IPS-15b (cell line): ENCODE measurements around the gene RNF213.
"Not testable (repeated sequence)": the region's sequence is repeated elsewhere in the genome, so short reads cannot be mapped to it uniquely, and the experiment has no call there.

Experiments
- H3K27me3 ChIP-seq: one replicate; pipeline ENCODE4 v1.6.1; 2013; ENCODE audit warnings: low read length; ENCODE audit not compliant: control insufficient read depth, insufficient read depth
- H3K36me3 ChIP-seq: one replicate; pipeline ENCODE4 v1.6.1; 2013; ENCODE audit warnings: low read length; ENCODE audit not compliant: control insufficient read depth, insufficient read depth
- H3K4me1 ChIP-seq: one replicate; pipeline ENCODE4 v1.6.1; 2013; ENCODE audit warnings: mild to moderate bottlenecking, low read length; ENCODE audit not compliant: control insufficient read depth, insufficient read depth
- H3K4me3 ChIP-seq: one replicate; pipeline ENCODE4 v1.5.1; 2013; ENCODE audit warnings: low read depth, low read length
- H3K9ac ChIP-seq: one replicate; pipeline ENCODE4 v1.6.1; 2013; ENCODE audit warnings: low read depth, mild to moderate bottlenecking, low read length
- H3K9me3 ChIP-seq: one replicate; pipeline ENCODE4 v1.6.1; 2013; ENCODE audit warnings: mild to moderate bottlenecking, low read length; ENCODE audit not compliant: control insufficient read depth, insufficient read depth

The RNF213 gene

DNA sequence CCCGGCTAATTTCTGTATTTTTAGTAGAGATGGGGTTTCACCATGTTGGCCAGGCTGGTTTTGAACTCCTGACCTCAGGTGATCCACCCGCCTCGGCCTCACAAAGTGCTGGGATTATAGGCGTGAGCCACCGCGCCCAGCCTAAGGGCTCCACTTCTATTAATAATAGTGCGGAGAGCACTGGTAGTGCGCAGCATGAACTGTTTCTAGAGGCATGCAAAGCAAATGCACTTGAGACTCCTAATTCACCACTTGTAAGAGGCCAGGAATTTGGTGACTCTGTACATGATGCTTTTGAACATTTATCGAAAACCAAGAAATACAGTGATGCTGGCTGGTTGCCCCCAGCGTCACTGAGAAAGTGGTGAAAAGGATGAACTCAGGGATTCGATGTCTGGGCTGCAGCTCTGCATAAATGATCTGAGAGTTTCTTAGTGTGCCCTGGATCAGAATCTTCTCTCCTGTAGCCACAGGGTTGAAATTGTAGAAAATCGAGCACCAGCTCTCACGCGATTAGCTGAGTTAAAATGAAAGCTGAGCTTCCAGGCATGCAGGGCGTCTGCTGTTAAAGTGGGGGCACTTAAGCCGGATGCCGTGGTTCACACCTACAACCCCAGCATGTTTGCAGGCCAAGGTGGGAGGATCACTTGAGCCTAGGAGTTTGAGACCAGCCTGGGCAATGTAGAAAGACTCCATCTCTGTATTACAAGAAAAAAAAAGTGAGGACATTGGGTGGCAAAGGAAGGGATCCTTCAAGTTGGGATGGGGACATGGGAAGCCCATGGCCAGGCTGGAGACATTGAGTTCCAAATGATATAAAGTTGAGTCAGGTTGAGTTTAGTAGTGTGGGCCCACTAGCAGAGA lies 4.8 kb downstream of the RNF213 start:
- peaks cover 12% of the 10 kb centered on the region for H3K4me1 ChIP-seq
- peaks cover 18% of the 10 kb centered on the region for H3K36me3 ChIP-seq
- H3K9ac ChIP-seq: no peak overlapping the region
- no peaks in the 10 kb centered on the region for H3K27me3 ChIP-seq
- H3K9me3 ChIP-seq: no peaks in the 10 kb centered on the region
- H3K4me3 ChIP-seq: no peak overlapping the region

DNA sequence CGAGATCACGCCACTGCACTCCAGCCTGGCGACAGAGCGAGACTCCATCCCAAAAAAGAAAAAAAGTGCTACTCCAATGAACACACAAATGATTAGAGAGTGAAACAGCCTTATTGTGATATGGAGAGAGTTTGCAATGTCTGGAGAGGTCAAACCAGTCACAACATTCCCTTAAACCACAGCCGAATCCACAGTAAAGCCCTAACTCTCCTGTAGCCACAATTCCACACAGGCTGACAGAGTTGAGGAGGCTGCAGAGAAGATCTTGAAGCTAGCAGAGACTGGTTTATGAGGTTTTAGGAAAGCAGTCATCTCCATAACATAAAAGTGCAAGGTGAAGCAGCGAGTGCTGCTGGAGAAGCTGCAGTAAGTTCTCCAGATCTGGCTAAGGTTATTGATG lies 6.7 kb downstream of the RNF213 start:
- Histone ChIP-seq H3K4me1 (peaks cover 14% of the 10 kb centered on the region), H3K4me3 (no peak overlapping the region), H3K36me3 (peaks cover 18% of the 10 kb centered on the region)

DNA sequence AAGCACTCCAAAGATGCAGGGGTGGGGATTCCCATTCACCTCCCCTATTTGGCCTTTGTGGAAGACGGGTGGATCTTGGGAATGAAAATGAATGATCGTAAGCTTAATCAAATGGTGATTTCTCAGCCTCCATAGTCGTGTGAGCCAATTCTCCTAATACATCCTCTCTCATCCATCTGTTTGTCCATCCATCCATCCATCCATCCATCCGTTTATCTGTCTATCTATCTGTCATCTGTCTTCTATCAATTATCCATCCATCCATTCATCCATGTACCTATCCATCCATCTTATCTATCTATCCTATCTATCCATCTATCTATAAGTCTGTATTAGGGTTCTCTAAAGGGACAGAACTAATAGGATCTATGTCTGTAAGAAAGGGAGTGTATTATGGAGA lies 7.8 kb downstream of the RNF213 start:
- no peaks in the 10 kb centered on the region for H3K9me3 ChIP-seq
- no peak overlapping the region for H3K4me3 ChIP-seq
- H3K4me1 ChIP-seq: peaks cover 13% of the 10 kb centered on the region
- no peak overlapping the region for H3K9ac ChIP-seq
- H3K36me3 ChIP-seq: peaks cover 17% of the 10 kb centered on the region
- no peaks in the 10 kb centered on the region for H3K27me3 ChIP-seq

More for the DNA sequence above, 6.7 kb downstream of the RNF213 start:
- Histone ChIP-seq H3K27me3 (no peaks in the 10 kb centered on the region), H3K9ac (no peak overlapping the region), H3K9me3 (no peaks in the 10 kb centered on the region)

DNA sequence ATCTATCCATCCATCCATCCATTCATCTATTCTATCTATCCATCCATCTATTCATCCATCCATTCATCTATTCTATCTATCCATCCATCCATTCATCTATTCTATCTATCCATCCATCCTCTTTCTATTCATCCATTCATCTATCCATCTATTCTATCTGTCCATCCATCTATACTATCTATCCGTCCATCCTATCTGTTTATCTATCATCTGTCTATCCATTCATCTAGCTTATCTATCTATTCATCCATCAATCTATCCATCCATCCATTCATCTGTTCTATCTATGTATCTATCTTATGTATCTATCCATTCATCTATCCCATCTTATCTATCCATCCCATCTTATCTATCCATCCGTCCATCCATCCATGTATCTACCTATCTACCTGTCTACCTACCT lies 8.8 kb downstream of the RNF213 start:
- no peaks in the 10 kb centered on the region for H3K27me3 ChIP-seq
- peaks cover 10% of the 10 kb centered on the region for H3K36me3 ChIP-seq
- H3K4me1 ChIP-seq: peaks cover 13% of the 10 kb centered on the region
- H3K9me3 ChIP-seq: no peaks in the 10 kb centered on the region
- H3K4me3 ChIP-seq: no peak overlapping the region
- no peak overlapping the region for H3K9ac ChIP-seq

DNA sequence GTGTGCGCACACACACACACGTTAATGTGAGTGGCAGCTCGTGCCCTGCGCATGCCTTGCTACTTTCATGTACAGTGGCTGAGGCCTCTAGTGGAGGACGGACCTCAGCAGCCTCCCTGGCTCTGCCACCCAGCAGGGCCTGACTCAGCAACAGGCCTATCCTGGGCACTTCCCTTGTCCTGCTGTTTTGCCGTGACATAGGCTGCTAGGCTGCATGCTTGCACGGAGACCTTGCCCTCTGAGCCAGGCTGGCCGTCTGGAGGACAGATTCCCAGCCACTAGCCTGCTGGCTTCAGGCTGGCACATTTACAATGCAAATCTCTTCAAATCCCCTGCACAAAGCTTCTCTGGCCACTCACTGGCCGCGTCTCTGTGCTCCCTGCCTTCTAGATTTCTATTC lies 9.5 kb downstream of the RNF213 start:
- H3K27me3 ChIP-seq: no peaks in the 10 kb centered on the region
- no peak overlapping the region for H3K9ac ChIP-seq
- H3K9me3 ChIP-seq: no peaks in the 10 kb centered on the region
- peaks cover 13% of the 10 kb centered on the region for H3K4me1 ChIP-seq
- no peak overlapping the region for H3K4me3 ChIP-seq
- peaks cover 6% of the 10 kb centered on the region for H3K36me3 ChIP-seq

DNA sequence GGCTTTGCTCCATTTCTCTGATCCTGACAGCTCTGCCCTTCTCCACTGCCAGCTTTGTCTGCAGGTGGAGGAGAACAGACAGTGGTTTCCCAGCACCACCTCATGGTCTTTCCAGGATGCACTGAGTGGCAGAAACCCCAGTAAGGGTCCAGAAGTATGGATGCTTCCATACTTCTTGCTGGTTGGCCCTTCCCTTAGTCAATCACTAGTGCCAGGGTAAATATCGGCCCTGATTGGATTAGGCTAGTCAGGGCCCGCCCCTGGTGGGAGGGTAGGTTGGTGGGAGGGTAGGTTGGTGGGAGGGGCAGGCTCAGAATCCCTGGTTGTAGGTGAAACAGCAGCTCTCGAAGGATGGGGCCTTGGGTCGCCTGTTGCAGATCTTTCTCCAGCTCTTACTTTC lies 10.2 kb downstream of the RNF213 start:
- Histone ChIP-seq H3K27me3 (no peaks in the 10 kb centered on the region), H3K4me1 (peaks cover 13% of the 10 kb centered on the region), H3K9ac (no peak overlapping the region), H3K4me3 (no peak overlapping the region), H3K36me3 (peaks cover 3% of the 10 kb centered on the region), H3K9me3 (no peaks in the 10 kb centered on the region)

DNA sequence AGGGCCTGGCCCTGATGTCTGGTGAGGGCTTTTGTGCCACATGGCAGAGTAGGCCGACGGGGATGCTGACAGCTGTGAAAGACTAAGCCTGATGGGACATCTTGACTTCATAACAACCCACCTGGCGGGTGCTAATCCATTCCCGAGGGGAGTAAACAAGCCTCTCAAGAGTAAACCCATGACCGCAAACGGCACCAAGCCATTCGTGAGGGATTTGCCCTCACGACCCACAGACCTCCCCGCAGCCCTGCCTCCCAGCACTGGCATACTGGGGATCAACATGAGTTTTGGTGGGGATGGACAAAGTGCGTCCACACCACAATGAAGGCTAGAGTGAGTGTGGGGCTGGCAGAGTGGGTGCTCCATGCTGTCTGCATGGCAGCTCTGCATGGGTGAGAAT lies 11.7 kb downstream of the RNF213 start:
- Histone ChIP-seq H3K4me1 (peaks cover 13% of the 10 kb centered on the region), H3K9ac (no peak overlapping the region), H3K27me3 (no peaks in the 10 kb centered on the region), H3K36me3 (peaks cover 2% of the 10 kb centered on the region), H3K4me3 (no peak overlapping the region), H3K9me3 (no peaks in the 10 kb centered on the region)

DNA sequence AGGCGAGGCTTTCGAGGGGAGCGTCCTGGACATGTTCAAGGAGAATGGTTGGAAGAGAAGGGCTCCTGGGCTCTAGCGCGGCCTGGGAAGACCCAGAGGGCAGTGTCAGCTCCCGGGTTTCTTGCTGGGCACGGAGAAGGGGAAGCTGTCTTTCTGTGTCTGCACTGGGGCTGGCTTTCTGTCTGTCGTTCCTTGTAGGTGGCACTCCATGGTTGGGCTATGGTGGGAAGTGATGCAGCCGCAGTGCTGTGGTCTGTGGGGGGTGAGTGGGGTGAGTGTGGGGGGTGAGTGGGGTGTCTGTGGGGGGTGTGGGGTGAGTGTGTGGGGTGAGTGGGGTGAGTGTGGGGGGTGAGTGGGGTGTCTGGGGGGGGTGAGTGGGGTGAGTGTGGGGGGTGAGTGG lies 13.7 kb downstream of the RNF213 start:
- Histone ChIP-seq H3K9me3 (no peaks in the 10 kb centered on the region), H3K27me3 (no peaks in the 10 kb centered on the region), H3K4me1 (peaks cover 13% of the 10 kb centered on the region), H3K4me3 (no peak overlapping the region), H3K9ac (no peak overlapping the region), H3K36me3 (no peaks in the 10 kb centered on the region)

DNA sequence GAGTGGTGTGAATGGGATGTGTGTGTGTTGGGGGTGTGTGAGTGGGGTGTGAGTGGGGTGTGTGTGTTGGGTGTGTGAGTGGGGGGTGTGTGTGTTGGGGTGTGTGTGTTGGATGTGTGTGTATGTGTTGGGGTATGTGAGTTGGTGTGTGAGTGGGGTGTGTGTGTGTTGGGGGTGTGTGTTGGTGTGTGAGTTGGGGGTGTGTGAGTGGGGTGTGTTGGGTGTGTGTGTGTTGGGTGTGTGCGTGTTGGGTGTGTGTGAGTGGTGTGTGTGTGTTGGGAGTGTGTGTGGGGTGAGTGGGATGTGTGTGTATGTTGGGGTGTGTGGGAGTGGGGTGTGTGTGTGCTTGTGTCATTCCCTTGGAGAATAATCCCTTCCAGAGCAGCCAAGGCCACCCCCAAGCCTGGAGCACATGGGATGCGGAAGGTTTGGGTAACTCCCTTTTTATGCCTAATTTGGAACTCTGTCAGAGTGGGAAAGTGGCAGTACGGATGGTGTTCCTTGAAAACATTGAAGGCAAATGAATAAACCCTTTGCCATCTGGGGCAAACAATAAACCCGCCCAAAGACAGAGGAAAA lies 14.3 kb downstream of the RNF213 start:
- peaks cover 8% of the 10 kb centered on the region for H3K4me1 ChIP-seq
- no peaks in the 10 kb centered on the region for H3K27me3 ChIP-seq
- no peak overlapping the region for H3K9ac ChIP-seq
- no peaks in the 10 kb centered on the region for H3K36me3 ChIP-seq
- no peak overlapping the region for H3K4me3 ChIP-seq
- no peaks in the 10 kb centered on the region for H3K9me3 ChIP-seq

DNA sequence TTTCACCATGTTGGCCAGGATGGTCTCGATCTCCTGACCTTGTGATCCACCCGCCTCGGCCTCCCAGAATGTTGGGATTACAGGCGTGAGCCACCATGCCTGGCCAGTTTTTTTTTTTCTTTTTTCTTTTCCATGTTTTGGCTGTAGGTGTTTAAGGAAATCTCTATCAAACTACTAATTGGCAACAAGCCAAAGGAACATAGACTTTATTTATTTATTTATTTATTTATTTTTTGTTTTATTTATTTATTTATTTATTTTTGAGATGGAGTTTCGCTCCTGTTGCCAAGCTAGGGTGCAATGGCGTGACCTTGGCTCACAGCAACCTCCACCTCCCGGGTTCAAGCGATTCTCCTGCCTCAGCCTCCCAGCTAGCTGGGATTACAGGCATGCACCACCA lies 15.2 kb downstream of the RNF213 start:
- H3K9ac ChIP-seq, H3K9me3 ChIP-seq, H3K27me3 ChIP-seq, H3K36me3 ChIP-seq, H3K4me3 ChIP-seq, H3K4me1 ChIP-seq: not testable (repeated sequence)

DNA sequence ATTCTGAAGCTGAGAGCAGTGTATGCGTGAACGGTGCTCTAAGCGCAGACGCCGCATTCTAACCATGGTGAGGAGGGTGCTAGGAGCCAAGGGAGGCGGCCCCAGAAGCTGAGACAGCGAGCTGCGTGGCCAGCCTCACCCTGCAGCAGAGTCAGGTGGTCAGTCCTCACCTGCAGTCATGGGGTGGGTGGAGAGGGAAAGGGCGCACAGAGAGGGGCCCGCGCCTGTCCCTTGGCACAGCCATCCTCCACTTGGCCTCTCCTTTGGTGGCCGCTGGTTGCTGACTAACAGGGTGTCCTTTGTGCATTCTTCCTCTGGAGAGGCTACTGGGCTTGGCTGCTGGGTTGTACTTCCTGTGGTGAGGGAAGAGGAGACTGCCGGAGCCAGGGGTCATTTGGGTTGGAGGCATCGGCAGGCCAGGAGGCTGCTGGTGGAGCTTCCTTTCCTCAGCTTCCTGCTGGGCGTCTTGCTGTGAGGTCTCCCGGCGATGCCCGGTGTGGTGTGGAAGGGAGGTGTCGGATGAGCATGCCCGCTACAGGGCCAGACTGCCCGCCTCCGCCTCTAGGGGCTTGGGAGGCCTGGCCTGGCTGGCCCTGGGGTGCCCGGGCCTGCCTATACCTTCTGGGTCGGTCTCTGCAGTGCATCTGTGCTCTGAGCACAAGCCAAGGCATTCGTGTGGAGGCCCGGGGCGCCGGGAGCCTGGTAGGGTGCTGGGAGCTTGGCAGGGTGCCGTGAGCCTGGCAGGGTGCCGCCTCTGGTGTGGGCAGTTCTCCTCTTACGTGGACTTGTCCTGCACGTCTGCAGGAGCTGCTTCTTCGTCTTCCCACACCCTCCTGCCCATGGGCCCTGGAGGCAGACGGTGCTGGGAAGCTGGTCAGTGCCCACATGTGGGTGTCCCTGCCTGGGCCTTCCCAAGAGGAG lies 17.4 kb downstream of the RNF213 start:
- Histone ChIP-seq H3K4me1 (no peaks in the 10 kb centered on the region), H3K4me3 (no peak overlapping the region), H3K9me3 (no peaks in the 10 kb centered on the region), H3K27me3 (no peaks in the 10 kb centered on the region), H3K36me3 (peaks cover 2% of the 10 kb centered on the region), H3K9ac (no peak overlapping the region)
